OCI-LY1 (cell line): ENCODE data around the gene RHOB.

Source experiments
- EZH2 ChIP-seq: fragments of 200-600 bp; sonication (generic), shearing (Covaris generic); IDR thresholded peaks from 2 replicates; pipeline ENCODE4 v1.8.0; 2017; ENCODE audit warnings: borderline replicate concordance, mixed run types, mild to moderate bottlenecking, antibody characterized with exemption, low read length, moderate library complexity, mixed read lengths
- TF ChIP-seq, protein P1 (sequence below): fragments of 200-600 bp; sonication (generic), shearing (Covaris generic); IDR thresholded peaks from 2 replicates; pipeline ENCODE4 v1.5.1; 2017; ENCODE audit warnings: mild to moderate bottlenecking, antibody characterized with exemption, low read length, moderate library complexity, mixed read lengths

GRCh38 chr2:20425884-20426283 is 21.0 kb upstream of the RHOB start:
- TF ChIP-seq, protein P1, sequence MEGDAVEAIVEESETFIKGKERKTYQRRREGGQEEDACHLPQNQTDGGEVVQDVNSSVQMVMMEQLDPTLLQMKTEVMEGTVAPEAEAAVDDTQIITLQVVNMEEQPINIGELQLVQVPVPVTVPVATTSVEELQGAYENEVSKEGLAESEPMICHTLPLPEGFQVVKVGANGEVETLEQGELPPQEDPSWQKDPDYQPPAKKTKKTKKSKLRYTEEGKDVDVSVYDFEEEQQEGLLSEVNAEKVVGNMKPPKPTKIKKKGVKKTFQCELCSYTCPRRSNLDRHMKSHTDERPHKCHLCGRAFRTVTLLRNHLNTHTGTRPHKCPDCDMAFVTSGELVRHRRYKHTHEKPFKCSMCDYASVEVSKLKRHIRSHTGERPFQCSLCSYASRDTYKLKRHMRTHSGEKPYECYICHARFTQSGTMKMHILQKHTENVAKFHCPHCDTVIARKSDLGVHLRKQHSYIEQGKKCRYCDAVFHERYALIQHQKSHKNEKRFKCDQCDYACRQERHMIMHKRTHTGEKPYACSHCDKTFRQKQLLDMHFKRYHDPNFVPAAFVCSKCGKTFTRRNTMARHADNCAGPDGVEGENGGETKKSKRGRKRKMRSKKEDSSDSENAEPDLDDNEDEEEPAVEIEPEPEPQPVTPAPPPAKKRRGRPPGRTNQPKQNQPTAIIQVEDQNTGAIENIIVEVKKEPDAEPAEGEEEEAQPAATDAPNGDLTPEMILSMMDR, result no peak
- no peak for TF ChIP-seq EZH2
